ENCODE data around the gene ZBED4.

The ZBED4 gene

GRCh38 chr22:49900441-49901230, 47.0 kb downstream of the ZBED4 start:
- H3K36me3 ChIP-seq (ENCODE audit: insufficient read depth, low read length): peaks cover 33% of the 10 kb centered on the region
- H3K4me3 ChIP-seq (ENCODE audit: low read depth in 1 of 2, low read length in 2 of 2): no peak overlapping the region
- no peak overlapping the region for H3K9ac ChIP-seq (ENCODE audit: low read length)

DNA sequence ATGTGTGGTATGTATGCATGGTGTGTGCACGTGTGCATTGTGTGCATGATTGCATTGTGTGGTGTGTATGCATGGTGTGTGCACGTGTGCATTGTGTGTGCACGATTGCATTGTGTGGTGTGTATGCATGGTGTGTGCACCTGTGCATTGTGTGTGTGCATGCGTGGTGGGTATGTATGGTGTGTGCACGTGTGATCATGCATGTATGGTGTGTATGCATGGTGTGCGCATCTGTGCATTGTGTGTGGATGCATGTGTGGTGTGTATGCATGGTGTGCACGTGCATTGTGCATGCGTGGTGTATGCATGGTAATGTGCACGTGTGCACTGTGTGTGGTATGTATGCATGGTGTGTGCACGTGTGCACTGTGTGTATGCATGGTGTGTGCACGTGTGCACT, 47.8 kb downstream of the ZBED4 start:
- Histone ChIP-seq H3K27ac (ENCODE audit: low read depth, low read length) (no peak overlapping the region), H3K4me3 (ENCODE audit: low read depth in 1 of 2, low read length in 2 of 2) (no peak overlapping the region), H3K9ac (ENCODE audit: low read length) (no peak overlapping the region), H3K36me3 (ENCODE audit: insufficient read depth, low read length) (peaks cover 34% of the 10 kb centered on the region), H3K4me1 (ENCODE audit: insufficient read depth, low read length) (no peaks in the 10 kb centered on the region), H3K9me3 (ENCODE audit: low read length) (no peaks in the 10 kb centered on the region), H3K27me3 (ENCODE audit: control insufficient read depth in 1 of 2, insufficient read depth in 2 of 2, low read length in 2 of 2) (no peaks in the 10 kb centered on the region)

More at GRCh38 chr22:49900441-49901230, 47.0 kb downstream of the ZBED4 start:
- Histone ChIP-seq H3K27me3 (ENCODE audit: control insufficient read depth in 1 of 2, insufficient read depth in 2 of 2, low read length in 2 of 2) (no peaks in the 10 kb centered on the region), H3K9me3 (ENCODE audit: low read length) (no peaks in the 10 kb centered on the region), H3K4me1 (ENCODE audit: insufficient read depth, low read length) (no peaks in the 10 kb centered on the region), H3K27ac (ENCODE audit: low read depth, low read length) (no peak overlapping the region)

DNA sequence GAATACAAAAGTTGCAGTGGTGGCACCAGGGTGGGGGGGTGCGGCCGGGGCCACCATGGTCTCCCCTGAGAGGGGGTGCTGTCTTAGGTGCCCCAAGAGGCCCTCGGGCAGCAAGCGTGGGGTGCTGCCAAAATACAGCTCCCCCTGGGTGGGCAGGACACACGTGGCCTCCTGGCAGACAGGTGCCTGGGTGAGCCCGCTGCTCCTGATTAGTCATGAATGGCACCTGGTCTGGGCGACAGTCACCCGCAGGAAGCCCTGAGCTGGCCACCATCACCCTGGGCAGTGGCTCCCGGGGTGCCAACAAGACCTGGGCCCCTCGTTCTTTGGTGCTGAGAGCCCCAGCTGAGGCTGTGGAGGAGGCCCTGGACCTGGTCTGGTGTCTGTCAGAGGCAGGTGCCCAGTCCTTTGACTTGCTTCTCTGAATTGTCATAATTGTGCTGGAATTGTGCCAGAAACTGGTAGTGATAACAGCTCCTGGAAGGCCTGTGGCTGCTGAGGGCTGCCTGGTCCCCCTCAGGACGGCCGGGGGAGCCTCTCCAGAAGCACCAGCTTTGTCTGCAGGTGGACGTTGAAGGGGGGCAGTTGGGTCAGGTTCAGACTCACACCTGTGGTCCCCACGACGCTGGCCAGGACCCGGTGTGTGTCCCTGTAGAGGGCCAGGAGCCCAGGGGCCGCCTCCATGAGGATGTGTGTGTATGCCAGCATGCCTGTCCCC, 49.8 kb downstream of the ZBED4 start:
- Histone ChIP-seq H3K9ac (ENCODE audit: low read length) (no peak overlapping the region), H3K9me3 (ENCODE audit: low read length) (no peaks in the 10 kb centered on the region), H3K27me3 (ENCODE audit: control insufficient read depth in 1 of 2, insufficient read depth in 2 of 2, low read length in 2 of 2) (no peaks in the 10 kb centered on the region), H3K27ac (ENCODE audit: low read depth, low read length) (no peak overlapping the region), H3K4me3 (ENCODE audit: low read depth in 1 of 2, low read length in 2 of 2) (no peak overlapping the region), H3K36me3 (ENCODE audit: insufficient read depth, low read length) (peaks cover 51% of the 10 kb centered on the region), H3K4me1 (ENCODE audit: insufficient read depth, low read length) (no peaks in the 10 kb centered on the region)

DNA sequence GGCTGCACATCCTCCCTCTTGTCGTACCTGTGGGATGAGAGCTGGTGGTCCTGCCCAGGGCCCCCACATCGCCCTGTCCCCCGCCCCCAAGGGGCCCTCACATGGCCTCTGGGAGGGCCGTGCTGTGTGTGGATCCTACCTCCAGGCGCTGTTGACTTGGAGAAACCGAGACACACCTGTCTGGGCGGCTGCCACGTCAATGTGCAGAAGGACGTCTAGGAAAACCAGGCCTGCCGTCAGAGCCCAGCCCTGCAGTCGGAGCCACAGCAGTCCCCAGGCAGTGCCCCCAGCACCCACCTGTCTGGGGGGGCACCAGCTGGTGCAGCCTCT, 50.4 kb downstream of the ZBED4 start:
- no peak overlapping the region for H3K9ac ChIP-seq (ENCODE audit: low read length)
- no peaks in the 10 kb centered on the region for H3K27me3 ChIP-seq (ENCODE audit: control insufficient read depth in 1 of 2, insufficient read depth in 2 of 2, low read length in 2 of 2)
- no peak overlapping the region for H3K27ac ChIP-seq (ENCODE audit: low read depth, low read length)
- H3K4me3 ChIP-seq (ENCODE audit: low read depth in 1 of 2, low read length in 2 of 2): no peak overlapping the region
- peaks cover 51% of the 10 kb centered on the region for H3K36me3 ChIP-seq (ENCODE audit: insufficient read depth, low read length)
- H3K9me3 ChIP-seq (ENCODE audit: low read length): no peaks in the 10 kb centered on the region
- no peaks in the 10 kb centered on the region for H3K4me1 ChIP-seq (ENCODE audit: insufficient read depth, low read length)

GRCh38 chr22:49905465-49905864, 51.8 kb downstream of the ZBED4 start:
- no peak overlapping the region for H3K27ac ChIP-seq (ENCODE audit: low read depth, low read length)

DNA sequence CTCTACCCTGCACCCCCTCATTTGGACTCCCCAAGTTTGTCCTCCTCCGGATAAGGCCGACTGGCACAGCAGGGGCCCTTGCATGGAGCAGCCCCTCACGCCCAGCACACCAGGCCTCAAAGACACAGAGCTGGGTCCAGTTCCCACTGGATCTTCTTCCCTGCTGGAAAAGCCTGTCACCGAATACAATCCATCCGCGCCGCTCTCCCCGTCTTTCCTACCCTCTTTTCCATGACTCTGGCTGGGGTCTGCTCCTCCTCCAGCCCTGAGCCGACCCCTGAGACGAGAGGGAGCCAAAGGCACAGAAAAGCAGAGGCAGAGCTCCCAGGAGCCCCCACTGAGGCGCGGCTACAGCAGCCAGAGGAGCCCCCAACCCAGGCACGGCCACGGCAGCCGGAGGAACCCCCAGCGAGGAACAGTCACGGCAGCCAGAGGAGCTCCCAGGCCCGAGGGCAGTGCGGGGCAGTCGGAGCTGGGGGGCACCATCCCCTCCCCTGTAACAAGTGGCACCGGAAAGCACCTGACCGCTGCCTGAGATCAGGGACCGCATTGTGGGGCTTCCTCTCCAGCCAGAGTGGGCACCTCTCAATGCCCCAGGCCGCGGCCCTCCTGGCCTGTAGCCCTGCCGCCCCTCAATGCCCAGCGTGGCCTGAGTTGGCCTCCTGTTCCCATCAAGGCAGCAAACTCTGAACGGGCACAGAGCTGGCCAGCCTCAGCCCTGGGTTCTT, 52.6 kb downstream of the ZBED4 start:
- Histone ChIP-seq H3K36me3 (ENCODE audit: insufficient read depth, low read length) (peaks cover 60% of the 10 kb centered on the region), H3K27me3 (ENCODE audit: control insufficient read depth in 1 of 2, insufficient read depth in 2 of 2, low read length in 2 of 2) (no peaks in the 10 kb centered on the region), H3K9me3 (ENCODE audit: low read length) (no peaks in the 10 kb centered on the region), H3K4me1 (ENCODE audit: insufficient read depth, low read length) (no peaks in the 10 kb centered on the region), H3K27ac (ENCODE audit: low read depth, low read length) (no peak overlapping the region), H3K4me3 (ENCODE audit: low read depth in 1 of 2, low read length in 2 of 2) (no peak overlapping the region), H3K9ac (ENCODE audit: low read length) (no peak overlapping the region)

More at GRCh38 chr22:49905465-49905864, 51.8 kb downstream of the ZBED4 start:
- H3K27me3 ChIP-seq (ENCODE audit: control insufficient read depth in 1 of 2, insufficient read depth in 2 of 2, low read length in 2 of 2): no peaks in the 10 kb centered on the region
- H3K9me3 ChIP-seq (ENCODE audit: low read length): no peaks in the 10 kb centered on the region
- H3K4me3 ChIP-seq (ENCODE audit: low read depth in 1 of 2, low read length in 2 of 2): no peak overlapping the region
- peaks cover 64% of the 10 kb centered on the region for H3K36me3 ChIP-seq (ENCODE audit: insufficient read depth, low read length)
- no peaks in the 10 kb centered on the region for H3K4me1 ChIP-seq (ENCODE audit: insufficient read depth, low read length)
- no peak overlapping the region for H3K9ac ChIP-seq (ENCODE audit: low read length)

- no peak overlapping the region for H3K27ac ChIP-seq (ENCODE audit: low read depth, low read length)
- no peaks in the 10 kb centered on the region for H3K4me1 ChIP-seq (ENCODE audit: insufficient read depth, low read length)
- no peak overlapping the region for H3K4me3 ChIP-seq (ENCODE audit: low read depth in 1 of 2, low read length in 2 of 2)
- H3K36me3 ChIP-seq (ENCODE audit: insufficient read depth, low read length): peaks cover 53% of the 10 kb centered on the region
- no peaks in the 10 kb centered on the region for H3K27me3 ChIP-seq (ENCODE audit: control insufficient read depth in 1 of 2, insufficient read depth in 2 of 2, low read length in 2 of 2)
- H3K9me3 ChIP-seq (ENCODE audit: low read length): no peaks in the 10 kb centered on the region
- no peak overlapping the region for H3K9ac ChIP-seq (ENCODE audit: low read length)
Measured at GRCh38 chr22:49906799-49907290, 53.2 kb downstream of the ZBED4 start.

- Histone ChIP-seq H3K27me3 (ENCODE audit: control insufficient read depth in 1 of 2, insufficient read depth in 2 of 2, low read length in 2 of 2) (no peaks in the 10 kb centered on the region), H3K4me1 (ENCODE audit: insufficient read depth, low read length) (no peaks in the 10 kb centered on the region), H3K4me3 (ENCODE audit: low read depth in 1 of 2, low read length in 2 of 2) (no peak overlapping the region), H3K36me3 (ENCODE audit: insufficient read depth, low read length) (peaks cover 54% of the 10 kb centered on the region), H3K27ac (ENCODE audit: low read depth, low read length) (no peak overlapping the region), H3K9me3 (ENCODE audit: low read length) (no peaks in the 10 kb centered on the region), H3K9ac (ENCODE audit: low read length) (no peak overlapping the region)
Measured at GRCh38 chr22:49907807-49908206, 54.2 kb downstream of the ZBED4 start.

GRCh38 chr22:49909476-49910205, 56.0 kb downstream of the ZBED4 start:
- Histone ChIP-seq H3K36me3 (ENCODE audit: insufficient read depth, low read length) (peaks cover 48% of the 10 kb centered on the region), H3K4me1 (ENCODE audit: insufficient read depth, low read length) (no peaks in the 10 kb centered on the region)

DNA sequence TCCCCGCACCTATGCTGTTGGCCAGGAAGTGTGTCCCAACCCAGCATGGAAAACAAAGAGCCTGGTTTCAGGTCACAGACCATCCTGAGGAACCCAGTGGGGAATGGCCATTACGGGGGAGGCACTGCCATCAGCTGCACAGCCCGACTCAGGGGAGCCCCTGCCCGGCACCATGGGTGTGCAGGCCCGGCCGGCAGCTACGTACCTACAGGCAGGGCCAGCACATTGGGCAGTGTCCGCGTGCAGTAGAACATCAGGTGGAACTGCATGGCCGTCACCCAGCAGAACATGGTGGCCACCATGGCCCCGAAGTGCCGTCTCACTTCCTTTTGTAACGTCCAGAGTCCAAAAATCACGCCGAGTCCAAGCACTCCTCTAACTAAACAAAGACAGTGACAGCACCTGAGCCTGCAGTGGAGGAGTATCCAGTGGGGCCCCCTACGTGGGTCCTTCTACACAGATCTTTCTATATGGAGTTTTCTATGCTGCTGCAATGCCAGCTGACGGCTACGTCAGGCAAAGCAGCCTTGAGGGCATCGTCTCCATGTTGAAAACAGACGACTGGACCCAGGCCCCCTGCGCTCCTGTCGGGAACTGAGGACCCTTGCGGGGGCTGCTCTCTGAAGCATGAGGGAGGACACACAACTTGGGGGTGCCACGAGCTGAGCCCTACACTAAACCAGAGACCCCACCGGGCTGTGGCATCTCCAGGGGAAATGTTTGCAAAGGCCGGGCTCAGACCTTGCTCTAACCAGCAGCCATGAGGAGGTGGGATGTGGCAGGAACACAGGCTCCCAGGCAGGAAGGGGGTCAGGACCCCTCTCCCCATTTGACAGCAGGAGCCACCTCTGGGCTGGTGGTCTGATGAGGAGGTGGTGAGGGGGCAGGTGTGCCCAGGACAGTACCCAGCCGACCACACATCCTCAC, 56.8 kb downstream of the ZBED4 start:
- Histone ChIP-seq H3K9ac (ENCODE audit: low read length) (no peak overlapping the region), H3K27me3 (ENCODE audit: control insufficient read depth in 1 of 2, insufficient read depth in 2 of 2, low read length in 2 of 2) (no peaks in the 10 kb centered on the region), H3K4me3 (ENCODE audit: low read depth in 1 of 2, low read length in 2 of 2) (no peak overlapping the region), H3K27ac (ENCODE audit: low read depth, low read length) (no peak overlapping the region), H3K4me1 (ENCODE audit: insufficient read depth, low read length) (no peaks in the 10 kb centered on the region), H3K36me3 (ENCODE audit: insufficient read depth, low read length) (peaks cover 48% of the 10 kb centered on the region), H3K9me3 (ENCODE audit: low read length) (no peaks in the 10 kb centered on the region)

More at GRCh38 chr22:49909476-49910205, 56.0 kb downstream of the ZBED4 start:
- Histone ChIP-seq H3K9ac (ENCODE audit: low read length) (no peak overlapping the region), H3K9me3 (ENCODE audit: low read length) (no peaks in the 10 kb centered on the region), H3K27me3 (ENCODE audit: control insufficient read depth in 1 of 2, insufficient read depth in 2 of 2, low read length in 2 of 2) (no peaks in the 10 kb centered on the region), H3K4me3 (ENCODE audit: low read depth in 1 of 2, low read length in 2 of 2) (no peak overlapping the region), H3K27ac (ENCODE audit: low read depth, low read length) (no peak overlapping the region)

All from muscle layer of colon (tissue), 2 donors.